Activated T-helper 1 cell treated with anti-CD3 and anti-CD28 coated beads, Interleukin-12 subunit alpha, Interleukin-12 subunit beta, Interleukin-2, Interleukin-4 antibody, amounts not matched to agents 30 ng/mL and 10 ng/mL and 1 ng/mL, durations not matched to agents 14 hours and 24 hours and 36 hours (primary cell): ENCODE data around the gene COMMD1. TPM values are rescaled to one million over a fixed set of nuclear protein-coding genes. Genes with fewer than 3 reads are reported as not detected.
"Not testable (repeated sequence)": the region's sequence is repeated elsewhere in the genome, so short reads cannot be mapped to it uniquely, and the experiment has no call there.

Experiments used
- DNase-seq: peaks from one replicate; pipeline ENCODE4 v3.0.0; 2021; ENCODE audit warnings: low spot score
- H3K27ac Mint-ChIP-seq: one replicate; pipeline ENCODE4 v1.8.0; 2021; ENCODE audit warnings: mild to moderate bottlenecking, mixed read lengths
- H3K27me3 Mint-ChIP-seq: one replicate; pipeline ENCODE4 v1.8.0; 2022; ENCODE audit warnings: mild to moderate bottlenecking, moderate library complexity, mixed read lengths; ENCODE audit not compliant: insufficient read depth
- H3K36me3 Mint-ChIP-seq: one replicate; pipeline ENCODE4 v1.8.0; 2021; ENCODE audit warnings: low read depth, mixed read lengths
- H3K4me1 Mint-ChIP-seq: one replicate; pipeline ENCODE4 v1.8.0; 2021; ENCODE audit warnings: low read depth, mixed read lengths
- H3K4me3 Mint-ChIP-seq: one replicate; pipeline ENCODE4 v1.8.0; 2021; ENCODE audit warnings: mild to moderate bottlenecking, moderate library complexity, mixed read lengths
- H3K9me3 Mint-ChIP-seq: one replicate; pipeline ENCODE4 v1.8.0; 2021; ENCODE audit warnings: mixed read lengths
- intact Hi-C: fragments of 100-400 bp; cut with micrococcal nuclease; formaldehyde crosslinking; loops from one replicate; pipeline ENCODE4 v1.15.1; 2024
- total RNA-seq: library from RNA; stranded (reverse); gene quantifications from 2 replicates; pipeline ENCODE4 v1.2.3, GENCODE V29; 2022

The COMMD1 gene
- total RNA-seq, 1 donor from 2014 or later: 25.4 TPM

DNA sequence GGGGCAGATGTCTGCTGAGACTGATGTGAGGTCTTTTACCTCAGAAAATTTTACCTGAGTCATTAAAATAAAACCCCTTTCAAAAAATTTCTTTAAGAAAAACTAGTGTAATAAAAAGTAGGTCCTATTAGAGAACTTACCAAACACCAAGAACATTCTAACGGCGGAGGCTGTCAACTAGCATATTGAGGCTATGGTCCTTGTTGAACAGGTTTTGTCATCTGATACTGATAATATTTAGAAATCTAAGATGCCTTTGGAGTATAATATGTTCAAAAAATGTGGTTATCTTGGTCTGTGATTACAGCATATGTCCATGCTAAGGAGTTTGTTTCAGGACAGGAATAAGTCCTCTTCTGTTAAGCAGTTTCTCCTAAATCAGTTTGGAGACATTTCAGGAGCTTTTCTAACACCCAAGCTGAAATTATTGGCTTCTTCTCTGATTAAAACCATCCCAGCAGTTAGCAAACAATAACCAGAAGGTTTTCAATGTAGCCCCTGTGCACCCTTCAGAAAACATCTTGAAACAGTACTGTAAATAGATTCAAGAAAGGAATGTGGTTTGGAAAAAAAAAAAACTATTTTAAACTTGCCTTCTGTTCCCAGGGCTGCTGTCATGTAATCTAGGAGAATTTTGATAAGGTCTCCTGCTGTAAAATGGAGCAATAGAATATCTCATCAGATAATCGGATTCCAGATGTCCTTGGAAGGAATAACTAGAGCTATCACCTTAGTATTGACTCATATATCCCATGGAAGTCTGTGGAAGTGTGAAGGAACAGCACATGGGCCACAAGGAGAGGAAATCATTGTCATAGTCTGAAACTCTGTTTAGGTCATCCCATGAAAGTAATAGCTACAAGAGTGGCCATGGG, 231.7 kb downstream of the COMMD1 start:
- no peak overlapping the region for H3K27ac Mint-ChIP-seq
- H3K36me3 Mint-ChIP-seq: peaks cover 4% of the 10 kb centered on the region
- intact Hi-C loops: no loop called here
- no peaks in the 10 kb centered on the region for H3K9me3 Mint-ChIP-seq
- DNase-seq: no peak
- no peaks in the 10 kb centered on the region for H3K27me3 Mint-ChIP-seq
- H3K4me3 Mint-ChIP-seq: no peak overlapping the region
- H3K4me1 Mint-ChIP-seq: peaks cover 8% of the 10 kb centered on the region

DNA sequence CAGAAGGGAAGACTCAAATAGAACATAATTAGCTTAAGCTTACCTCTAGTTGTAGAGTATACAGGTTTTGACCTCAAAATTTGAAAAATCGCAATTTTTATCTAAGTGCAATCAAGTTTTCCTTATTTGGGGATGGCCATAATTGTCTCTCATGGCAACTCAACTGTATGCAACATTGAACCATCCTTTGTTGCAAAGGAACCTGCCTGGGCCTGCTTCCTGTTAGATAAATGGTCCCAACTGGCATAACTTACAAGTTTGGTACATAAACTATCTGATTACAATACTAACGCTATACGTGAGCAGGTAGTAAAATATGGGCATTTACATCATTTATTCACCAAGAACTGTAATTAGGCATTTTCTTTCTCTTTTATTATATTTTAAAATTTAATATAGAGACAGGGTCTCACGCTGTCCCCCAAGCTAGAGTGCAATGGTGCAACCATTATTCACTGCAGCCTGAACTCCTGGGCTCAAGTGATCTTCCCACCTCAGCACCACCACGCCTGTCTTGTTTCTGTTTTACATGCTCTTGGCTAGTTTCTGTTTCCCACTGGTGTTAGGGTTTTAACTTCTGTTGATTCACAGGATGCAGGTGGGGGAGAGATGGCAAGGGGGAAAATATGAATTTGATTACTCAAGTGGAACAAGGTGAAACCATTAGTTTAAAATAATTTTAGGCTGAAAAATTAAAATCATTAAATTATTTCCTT, 235.1 kb downstream of the COMMD1 start:
- no peak for DNase-seq
- Mint-ChIP-seq H3K4me1 (peaks cover 18% of the 10 kb centered on the region), H3K27me3 (no peaks in the 10 kb centered on the region), H3K9me3 (no peaks in the 10 kb centered on the region), H3K4me3 (no peak overlapping the region), H3K27ac (no peak overlapping the region), H3K36me3 (peaks cover 7% of the 10 kb centered on the region)
- intact Hi-C loops: no loop called here

DNA sequence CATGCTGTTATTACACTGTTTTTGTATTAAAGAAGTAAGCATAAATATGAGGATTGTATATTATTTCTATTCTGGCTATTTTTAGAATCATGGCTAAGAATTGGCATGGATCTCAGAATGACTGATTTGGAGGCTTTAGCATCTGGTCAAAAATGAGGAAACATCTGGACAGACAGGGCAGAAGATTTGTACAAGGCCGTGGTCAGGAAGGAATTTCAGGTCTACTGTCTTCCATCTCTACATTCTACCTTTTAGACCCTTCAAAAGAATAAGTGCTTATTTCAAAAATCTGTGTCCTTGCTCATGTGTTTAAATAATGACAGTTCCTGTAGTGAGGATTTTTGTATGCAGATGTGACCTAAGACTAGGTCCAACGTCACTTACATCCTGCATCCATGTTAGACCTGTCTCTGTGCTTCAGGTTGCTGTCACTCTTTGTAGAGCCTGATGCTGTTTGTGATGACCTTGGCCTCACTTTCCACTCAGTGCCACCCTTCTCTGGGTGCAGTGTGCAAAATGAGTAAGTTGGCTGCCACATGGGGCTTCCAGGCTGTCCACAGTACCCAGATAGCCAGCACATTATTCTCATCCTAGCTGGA, 235.8 kb downstream of the COMMD1 start:
- DNase-seq: no peak
- intact Hi-C loops: no loop called here
- peaks cover 18% of the 10 kb centered on the region for H3K4me1 Mint-ChIP-seq
- H3K4me3 Mint-ChIP-seq: no peak overlapping the region
- H3K27ac Mint-ChIP-seq: no peak overlapping the region
- peaks cover 7% of the 10 kb centered on the region for H3K36me3 Mint-ChIP-seq
- no peaks in the 10 kb centered on the region for H3K27me3 Mint-ChIP-seq
- H3K9me3 Mint-ChIP-seq: no peaks in the 10 kb centered on the region

DNA sequence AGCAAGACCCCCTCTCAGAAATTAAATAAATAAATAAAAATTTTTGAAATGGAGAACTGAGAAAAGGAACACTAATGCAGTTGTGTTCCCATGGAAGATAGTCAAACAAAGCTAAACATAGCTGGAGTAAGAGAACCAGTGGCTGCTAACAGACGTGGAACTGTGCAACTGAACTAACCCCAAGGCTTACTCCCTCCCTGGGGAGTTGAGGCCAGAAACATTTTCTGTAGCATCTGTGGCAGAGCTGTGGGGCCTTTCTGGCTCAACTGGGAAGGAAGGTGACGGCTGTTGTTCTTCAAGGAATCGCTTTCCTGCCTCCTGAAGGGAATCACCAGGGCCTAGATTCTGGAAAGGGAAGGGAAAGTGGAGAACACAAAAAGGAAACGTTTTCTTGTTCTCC, 236.6 kb downstream of the COMMD1 start:
- intact Hi-C loops: no loop called here
- Mint-ChIP-seq H3K4me1 (peaks cover 23% of the 10 kb centered on the region), H3K9me3 (no peaks in the 10 kb centered on the region), H3K27ac (no peak overlapping the region), H3K4me3 (no peak overlapping the region), H3K36me3 (peaks cover 7% of the 10 kb centered on the region), H3K27me3 (no peaks in the 10 kb centered on the region)
- no peak for DNase-seq

DNA sequence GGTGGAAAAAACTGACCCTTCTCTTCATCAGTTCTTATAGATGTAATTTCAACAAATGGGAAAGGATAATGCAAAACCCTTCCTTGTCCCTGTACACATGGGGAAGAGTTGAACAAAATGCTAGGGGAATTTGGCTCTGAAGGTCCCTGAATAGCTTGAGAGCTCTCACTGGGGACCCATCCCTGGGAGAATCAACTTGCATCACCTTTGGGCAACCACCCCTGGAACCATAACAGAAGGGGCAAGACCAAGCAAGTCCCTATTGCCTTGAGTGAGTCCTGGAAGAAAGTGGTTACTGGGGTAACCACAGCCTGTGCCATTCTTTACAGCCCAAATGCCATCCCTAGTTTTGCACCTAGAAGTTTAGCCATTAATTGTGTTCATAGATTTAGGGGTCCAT, 238.2 kb downstream of the COMMD1 start:
- H3K4me3 Mint-ChIP-seq: no peak overlapping the region
- peaks cover 26% of the 10 kb centered on the region for H3K4me1 Mint-ChIP-seq
- H3K27ac Mint-ChIP-seq: no peak overlapping the region
- H3K9me3 Mint-ChIP-seq: no peaks in the 10 kb centered on the region
- H3K27me3 Mint-ChIP-seq: no peaks in the 10 kb centered on the region
- intact Hi-C loops: no loop called here
- H3K36me3 Mint-ChIP-seq: peaks cover 5% of the 10 kb centered on the region
- DNase-seq: no peak

DNA sequence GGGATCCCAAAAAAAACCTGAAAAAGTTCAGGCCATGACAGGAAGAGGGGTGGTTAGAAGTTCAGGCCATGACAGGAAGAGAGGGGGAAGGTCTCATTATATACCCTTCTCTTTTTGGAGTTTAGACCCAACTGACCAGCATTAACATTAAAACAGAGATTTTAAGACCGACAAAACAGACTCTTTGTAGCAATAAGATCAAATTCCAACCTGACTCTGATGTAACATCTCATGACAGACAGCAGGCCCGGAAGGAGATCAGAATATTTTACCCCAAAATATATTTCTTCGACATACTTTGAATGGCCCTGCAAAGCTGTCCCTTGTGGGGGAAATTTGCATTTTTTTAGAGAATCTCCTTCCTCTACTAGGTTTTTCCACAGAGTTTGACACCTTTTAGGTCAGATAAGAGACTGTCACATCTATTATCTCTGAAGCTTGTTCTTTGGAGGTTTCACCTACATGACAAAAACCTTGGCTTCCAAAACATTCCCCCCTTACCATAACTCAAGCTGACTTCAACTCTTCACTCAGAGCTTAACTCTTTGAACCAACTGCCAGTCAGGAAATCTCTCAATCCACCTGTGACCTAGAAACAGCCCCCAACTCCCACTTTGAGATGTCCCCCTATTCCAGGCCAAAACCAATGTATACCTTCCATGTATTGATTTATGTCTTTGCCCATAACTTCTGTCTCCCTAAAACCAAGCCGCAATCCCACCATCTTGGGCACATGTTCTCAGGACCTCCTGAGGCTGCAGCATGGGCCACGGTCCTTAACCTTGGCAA, 239.4 kb downstream of the COMMD1 start:
- intact Hi-C loops: no loop called here
- Mint-ChIP-seq H3K36me3 (peaks cover 5% of the 10 kb centered on the region), H3K27me3 (no peaks in the 10 kb centered on the region), H3K4me1 (peaks cover 26% of the 10 kb centered on the region), H3K27ac (no peak overlapping the region), H3K9me3 (no peaks in the 10 kb centered on the region), H3K4me3 (no peak overlapping the region)
- no peak for DNase-seq

DNA sequence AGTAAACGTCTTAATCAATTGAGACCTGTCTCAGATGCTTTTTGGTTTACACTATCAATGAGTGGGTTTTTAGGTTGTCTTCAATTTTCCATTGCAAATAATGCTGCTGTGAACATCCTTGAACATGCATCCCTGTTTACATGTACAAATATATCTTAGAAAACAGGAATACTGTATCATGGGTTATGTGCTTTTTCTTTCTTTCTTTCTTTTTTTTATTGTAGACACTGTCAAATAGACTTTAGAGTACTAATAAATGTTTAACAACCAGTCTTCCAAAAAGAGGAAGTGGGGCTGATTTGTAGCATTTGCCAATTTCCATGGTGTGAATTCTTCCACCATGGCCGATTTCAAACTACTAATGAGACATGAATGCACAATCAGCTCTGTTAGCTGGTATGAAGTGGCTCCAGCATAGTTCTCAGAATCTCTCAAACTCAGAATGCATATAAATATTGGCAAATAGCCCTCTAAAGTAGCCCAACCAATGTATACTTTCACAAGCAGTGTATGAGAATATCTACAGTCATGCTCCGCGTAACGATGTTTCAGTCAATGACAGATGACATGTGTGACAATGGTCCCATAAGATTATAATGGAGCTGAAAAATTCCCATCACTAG, 240.1 kb downstream of the COMMD1 start:
- DNase-seq: no peak
- intact Hi-C loops: no loop called here
- Mint-ChIP-seq H3K4me3 (no peak overlapping the region), H3K36me3 (peaks cover 5% of the 10 kb centered on the region), H3K27ac (no peak overlapping the region), H3K4me1 (peaks cover 25% of the 10 kb centered on the region), H3K9me3 (no peaks in the 10 kb centered on the region), H3K27me3 (no peaks in the 10 kb centered on the region)

DNA sequence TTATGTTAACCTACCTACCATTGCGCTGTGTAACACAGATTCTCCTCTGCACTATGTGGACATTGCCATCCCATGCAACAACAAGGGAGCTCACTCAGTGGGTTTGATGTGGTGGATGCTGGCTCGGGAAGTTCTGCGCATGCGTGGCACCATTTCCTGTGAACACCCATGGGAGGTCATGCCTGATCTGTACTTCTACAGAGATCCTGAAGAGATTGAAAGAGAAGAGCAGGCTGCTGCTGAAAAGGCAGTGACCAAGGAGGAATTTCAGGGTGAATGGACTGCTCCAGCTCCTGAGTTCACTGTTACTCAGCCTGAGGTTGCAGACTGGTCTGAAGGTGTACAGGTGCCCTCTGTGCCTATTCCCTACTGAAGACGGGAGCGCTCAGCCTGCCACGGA, 241.3 kb downstream of the COMMD1 start:
- DNase-seq: peak; percentile 27
- H3K4me3 Mint-ChIP-seq: not testable (repeated sequence)

DNA sequence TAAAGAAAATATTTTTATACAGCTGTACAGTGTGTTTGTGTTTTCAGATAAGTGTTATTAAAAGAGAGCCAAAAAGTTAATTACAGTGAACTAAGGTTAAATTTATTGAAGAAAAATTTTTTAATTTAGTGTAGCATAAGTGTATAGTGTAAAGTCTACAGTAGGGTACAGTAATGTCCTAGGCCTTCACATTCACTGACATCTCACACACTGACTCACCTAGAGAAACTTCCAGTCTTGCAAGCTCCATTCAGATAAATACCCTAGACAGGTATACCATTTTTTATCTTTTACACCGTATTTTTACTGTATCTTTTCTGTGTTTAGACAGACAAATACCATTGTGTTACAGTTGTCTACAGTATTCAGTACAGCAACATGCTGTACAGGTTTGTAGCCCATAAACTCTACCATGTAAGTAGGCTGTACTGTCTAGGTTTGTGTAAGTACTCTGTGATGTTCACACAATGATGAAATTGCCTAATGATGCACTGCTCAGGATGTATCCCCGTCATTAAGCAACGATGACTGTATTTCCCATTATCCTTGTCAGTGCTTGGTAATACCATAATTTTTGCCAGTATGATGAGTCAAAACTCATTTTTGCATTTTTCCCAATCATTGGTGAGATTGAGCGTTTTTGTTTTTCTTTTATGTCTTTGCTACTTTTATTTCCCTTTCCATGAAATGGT, 242.3 kb downstream of the COMMD1 start:
- Mint-ChIP-seq H3K27ac (no peak overlapping the region), H3K4me3 (no peak overlapping the region), H3K27me3 (no peaks in the 10 kb centered on the region), H3K4me1 (peaks cover 17% of the 10 kb centered on the region), H3K9me3 (no peaks in the 10 kb centered on the region), H3K36me3 (peaks cover 3% of the 10 kb centered on the region)
- no peak for DNase-seq
- intact Hi-C loops: no loop called here

More for the DNA sequence above, 241.3 kb downstream of the COMMD1 start:
- H3K36me3 Mint-ChIP-seq, H3K27ac Mint-ChIP-seq, intact Hi-C loops, H3K9me3 Mint-ChIP-seq, H3K27me3 Mint-ChIP-seq: not testable (repeated sequence)
- H3K4me1 Mint-ChIP-seq: peaks cover 17% of the 10 kb centered on the region

DNA sequence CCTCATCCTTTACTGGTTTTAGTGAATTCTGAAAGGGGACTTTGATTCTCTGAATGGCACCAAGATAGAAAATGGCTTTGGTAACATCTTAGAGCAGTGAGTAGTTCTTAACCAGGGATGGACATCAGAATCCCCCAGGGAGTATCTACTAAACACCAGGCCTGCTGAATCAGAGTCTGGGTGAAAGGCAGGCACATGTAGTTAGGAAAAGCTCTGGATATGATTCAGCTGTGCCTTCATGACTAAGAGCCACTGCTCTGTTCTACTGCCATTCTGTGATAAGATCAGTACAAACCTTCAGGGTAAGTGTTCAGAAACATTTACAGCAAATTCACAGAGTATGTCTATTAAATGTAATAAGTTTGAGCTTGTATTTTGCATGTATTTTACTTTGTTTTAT, 244.2 kb downstream of the COMMD1 start:
- intact Hi-C loops: no loop called here
- Mint-ChIP-seq H3K4me1 (peaks cover 15% of the 10 kb centered on the region), H3K9me3 (no peaks in the 10 kb centered on the region)

DNA sequence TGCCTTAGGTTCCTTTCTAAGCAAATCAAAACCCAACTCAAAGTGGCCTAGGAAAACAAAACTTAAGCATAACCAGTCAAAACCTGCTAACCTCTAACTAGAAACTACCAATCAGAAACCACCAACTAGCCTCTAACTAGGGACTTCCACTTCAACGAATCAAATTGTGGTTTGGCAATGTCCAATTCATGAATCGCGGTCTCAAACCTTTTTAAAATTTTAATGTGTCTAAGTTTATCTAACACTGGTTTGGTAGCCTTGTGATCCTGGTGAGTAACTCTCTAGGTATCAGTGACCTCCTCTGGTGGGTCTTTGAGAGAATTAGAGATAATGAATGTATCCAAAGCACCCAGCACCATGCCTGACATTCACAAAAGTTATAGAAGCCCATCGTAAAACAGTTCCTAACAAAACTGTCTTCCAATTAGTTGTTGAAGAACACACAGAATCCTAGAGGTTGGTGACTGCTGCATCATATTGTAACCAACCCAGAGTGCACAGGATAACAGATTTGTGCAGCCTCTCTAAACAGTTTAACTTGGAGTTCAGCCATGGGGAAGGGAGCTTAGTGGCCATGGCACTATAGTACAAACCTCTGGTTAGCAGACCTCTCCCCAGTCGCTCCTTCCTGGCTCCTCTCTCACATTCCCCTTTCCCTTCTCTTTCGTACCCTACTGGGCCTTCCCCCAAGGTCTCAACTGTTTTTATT, 245.3 kb downstream of the COMMD1 start:
- no peaks in the 10 kb centered on the region for H3K36me3 Mint-ChIP-seq
- H3K4me3 Mint-ChIP-seq: no peak overlapping the region
- peaks cover 8% of the 10 kb centered on the region for H3K4me1 Mint-ChIP-seq
- H3K27me3 Mint-ChIP-seq: no peaks in the 10 kb centered on the region
- intact Hi-C loops: no loop called here
- H3K9me3 Mint-ChIP-seq: no peaks in the 10 kb centered on the region
- no peak for DNase-seq
- no peak overlapping the region for H3K27ac Mint-ChIP-seq

More for the DNA sequence above, 244.2 kb downstream of the COMMD1 start:
- no peaks in the 10 kb centered on the region for H3K27me3 Mint-ChIP-seq
- H3K27ac Mint-ChIP-seq: no peak overlapping the region
- H3K4me3 Mint-ChIP-seq: no peak overlapping the region
- DNase-seq: no peak
- peaks cover 3% of the 10 kb centered on the region for H3K36me3 Mint-ChIP-seq
